ENCODE measurements around the gene SMS. TPM values are rescaled to one million over a fixed set of nuclear protein-coding genes. Genes with fewer than 3 reads are reported as not detected.

The SMS gene
- total and polyA plus RNA-seq, 2 of the 4 experiments (the other 2 are of a cell fraction), result 176 to 230 TPM

- POLR2A ChIA-PET (ENCODE audit: unreplicated experiment), result no interaction called here
- BruUV-seq (replicated peaks), result no TSS peak
- no peaks in the 10 kb centered on the region for H4K20me1 ChIP-seq (ENCODE audit: insufficient read depth, low read length)
- no peak overlapping the region for H2AFZ ChIP-seq (replicated peaks; ENCODE audit: low read length, poor library complexity)
- H3K4me2 ChIP-seq (ENCODE audit: low read depth, low read length), result no peak overlapping the region
- H3K79me1 ChIP-seq (ENCODE audit: low read depth in 1 of 2, low read length in 2 of 2), result no peaks in the 10 kb centered on the region
- H3K23ac ChIP-seq (ENCODE audit: low read depth, low read length), result no peak overlapping the region
- H4K8ac ChIP-seq (ENCODE audit: low read depth in 2 of 2, low read length in 2 of 2), result no peak overlapping the region
- no peaks in the 10 kb centered on the region; the same call in 1 of the 2 replicates for H3K27me3 ChIP-seq (ENCODE audit: control insufficient read depth, insufficient read depth, low read length)
- 70% methylated on average over 2 of the region's 2 CpGs; no CpG with 5 or more reads in 1 of the 2 experiments for WGBS, 2 experiments (ENCODE audit: extremely low coverage in 2 of 2, insufficient read length in 1 of 2)
- no peaks in the 10 kb centered on the region for H3K9me3 ChIP-seq (ENCODE audit: control insufficient read depth, insufficient read depth, low read length)
- TF ChIP-seq CEBPB (IDR thresholded peaks at IDR 0.05; ENCODE audit: low read depth, low read length), result no peak
- TF ChIP-seq MAZ (IDR thresholded peaks at IDR 0.05; ENCODE audit: borderline replicate concordance, low read depth, low read length), result no peak
- TF ChIP-seq, protein P1, sequence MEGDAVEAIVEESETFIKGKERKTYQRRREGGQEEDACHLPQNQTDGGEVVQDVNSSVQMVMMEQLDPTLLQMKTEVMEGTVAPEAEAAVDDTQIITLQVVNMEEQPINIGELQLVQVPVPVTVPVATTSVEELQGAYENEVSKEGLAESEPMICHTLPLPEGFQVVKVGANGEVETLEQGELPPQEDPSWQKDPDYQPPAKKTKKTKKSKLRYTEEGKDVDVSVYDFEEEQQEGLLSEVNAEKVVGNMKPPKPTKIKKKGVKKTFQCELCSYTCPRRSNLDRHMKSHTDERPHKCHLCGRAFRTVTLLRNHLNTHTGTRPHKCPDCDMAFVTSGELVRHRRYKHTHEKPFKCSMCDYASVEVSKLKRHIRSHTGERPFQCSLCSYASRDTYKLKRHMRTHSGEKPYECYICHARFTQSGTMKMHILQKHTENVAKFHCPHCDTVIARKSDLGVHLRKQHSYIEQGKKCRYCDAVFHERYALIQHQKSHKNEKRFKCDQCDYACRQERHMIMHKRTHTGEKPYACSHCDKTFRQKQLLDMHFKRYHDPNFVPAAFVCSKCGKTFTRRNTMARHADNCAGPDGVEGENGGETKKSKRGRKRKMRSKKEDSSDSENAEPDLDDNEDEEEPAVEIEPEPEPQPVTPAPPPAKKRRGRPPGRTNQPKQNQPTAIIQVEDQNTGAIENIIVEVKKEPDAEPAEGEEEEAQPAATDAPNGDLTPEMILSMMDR (conservative IDR thresholded peaks at IDR 0.05; ENCODE audit: low read depth, low read length), result no peak
- TF ChIP-seq FOS (IDR thresholded peaks at IDR 0.05; ENCODE audit: low read depth, low read length), result no peak
- TF ChIP-seq ELK1 (IDR thresholded peaks at IDR 0.05; ENCODE audit: borderline replicate concordance, low read depth, low read length), result no peak
- TF ChIP-seq CHD1 (IDR thresholded peaks at IDR 0.05; ENCODE audit: low read depth, low read length), result no peak
- TF ChIP-seq MAFK (IDR thresholded peaks at IDR 0.05; ENCODE audit: low read depth, low read length), result no peak
- no peak for TF ChIP-seq BHLHE40 (IDR thresholded peaks at IDR 0.05; ENCODE audit: low read depth, low read length)
- no peak for TF ChIP-seq MXI1 (IDR thresholded peaks at IDR 0.05; ENCODE audit: borderline replicate concordance, low read depth, low read length)
- no peak for TF ChIP-seq SMC3 (IDR thresholded peaks at IDR 0.05; ENCODE audit: low read depth, low read length)
- no peak for TF ChIP-seq RFX5 (IDR thresholded peaks at IDR 0.05; ENCODE audit: low read depth, low read length)
- no peak overlapping the region for H2BK5ac ChIP-seq (ENCODE audit: low read depth, low read length, poor library complexity, severe bottlenecking)
- no peak overlapping the region for H3K4ac ChIP-seq (ENCODE audit: low read depth, low read length)
- no peak overlapping the region for H3K56ac ChIP-seq (ENCODE audit: extremely low read depth, insufficient read depth, low read length)
- H2BK15ac ChIP-seq (ENCODE audit: low read depth, low read length), result no peak overlapping the region
- H3K18ac ChIP-seq (ENCODE audit: low read depth, low read length), result no peak overlapping the region
- H2BK120ac ChIP-seq (ENCODE audit: low read depth, low read length), result no peak overlapping the region
- H2BK20ac ChIP-seq (ENCODE audit: low read depth, low read length), result no peak overlapping the region
- no peak overlapping the region for H4K5ac ChIP-seq (ENCODE audit: low read depth, low read length)
- H3K4me1 ChIP-seq (ENCODE audit: control insufficient read depth, insufficient read depth, low read length), result no peaks in the 10 kb centered on the region
- H3K4me3 ChIP-seq (ENCODE audit: insufficient read depth, low read depth, low read length), result no peak overlapping the region
- in situ Hi-C loops (cut with MboI; ENCODE audit: low sequenced_read_pairs), result no loop called here
- dilution Hi-C loops (cut with HindIII; ENCODE audit: low sequenced_read_pairs, unreplicated experiment), result no loop called here
- no peak overlapping the region for H2AK5ac ChIP-seq (ENCODE audit: low read depth, low read length)
- H3K14ac ChIP-seq (replicated peaks; ENCODE audit: low read depth, low read length), result no peak overlapping the region
- no peak for ATAC-seq (ENCODE audit: low read depth)
- H4K91ac ChIP-seq (ENCODE audit: insufficient read depth, low read depth, low read length), result no peak overlapping the region
- no peak for DNase-seq
- no peak overlapping the region for H3K27ac ChIP-seq (ENCODE audit: insufficient read depth, low read length)
- intact Hi-C loops (cut with micrococcal nuclease), result no loop called here
- no peaks in the 10 kb centered on the region for H3K36me3 ChIP-seq (ENCODE audit: control insufficient read depth, insufficient read depth, low read length)
- CTCF ChIA-PET, result no interaction called here
- no peaks in the 10 kb centered on the region for H3K9me1 ChIP-seq (ENCODE audit: insufficient read depth, low read length)
- no peak overlapping the region for H2AK9ac ChIP-seq (replicated peaks; ENCODE audit: low read depth, low read length, poor library complexity)
- H3K9ac ChIP-seq (ENCODE audit: low read depth, low read length), result no peak overlapping the region
These were observed 84.1 kb downstream of the SMS start for GRCh38 chrX:22024577-22024976.
